Body of pancreas (tissue), 4 donors: ENCODE data around the gene TTC21B. TPM values are rescaled to one million over a fixed set of nuclear protein-coding genes. Genes with fewer than 3 reads are reported as not detected.
"Not testable (repeated sequence)": the region's sequence is repeated elsewhere in the genome, so short reads cannot be mapped to it uniquely, and the experiment has no call there.

Experiments used
- ATAC-seq: fragments of 150-250 bp; one replicate; pipeline ENCODE4 v1.9.1; 2016
- DNase-seq, 4 donors: peaks; one replicate each; pipeline ENCODE4 v3.0.0-alpha.2; 2019
- H3K27ac ChIP-seq, 4 donors: fragments of 200-600 bp; sonication (generic); 1 replicate in 3 of 4; 2 replicates in 1 of 4; pipeline versions ENCODE4 v1.5.1 to v1.6.1; 2016 to 2019; ENCODE audit warnings: mild to moderate bottlenecking in 1 of 4, mixed read lengths in 1 of 4, moderate library complexity in 1 of 4
- H3K27me3 ChIP-seq, 2 donors: fragments of 200-600 bp; sonication (generic); one replicate each; pipeline ENCODE4 v1.6.0; 2016; ENCODE audit warnings: mild to moderate bottlenecking in 1 of 2
- H3K36me3 ChIP-seq, 2 donors: fragments of 200-600 bp; sonication (generic); replicated peaks in 1 of 2; 2 replicates each; pipeline ENCODE4 v1.5.1; 2016; ENCODE audit warnings: low read depth in 2 of 2; ENCODE audit not compliant: insufficient read depth in 1 of 2
- H3K4me1 ChIP-seq: fragments of 200-600 bp; sonication (generic); one replicate; pipeline ENCODE4 v1.6.0; 2016
- H3K4me3 ChIP-seq, 2 donors: fragments of 200-600 bp; sonication (generic); 1 replicate in 1 of 2; 2 replicates in 1 of 2; pipeline ENCODE4 v1.5.1; 2016 to 2019
- H3K9me3 ChIP-seq, 3 donors: fragments of 200-600 bp; sonication (generic); 1 replicate in 2 of 3; 2 replicates in 1 of 3; pipeline ENCODE4 v1.5.1; 2016
- POLR2A ChIP-seq, 3 donors: fragments of 450-650 bp; IDR thresholded peaks; one replicate each; pipeline ENCODE4 v1.6.1; 2016; ENCODE audit warnings: antibody characterized with exemption in 3 of 3, mild to moderate bottlenecking in 2 of 3
- WGBS, 2 donors: methylation state at CpG; one replicate each; pipeline ENCODE4 v1.1.5; 2017; 5-methylcytosine and 5-hydroxymethylcytosine counted together
- intact Hi-C: fragments of 100-400 bp; cut with DNase I; formaldehyde crosslinking; loops from one replicate; pipeline ENCODE4 v1.15.1; 2023
- total RNA-seq, 2 donors: library from RNA; depleted of rRNA; stranded (reverse); fragments of >200 nt; gene quantifications; one replicate each; pipeline ENCODE4 v1.1.0, GENCODE V29; 2016
- TF ChIP-seq, protein P1 (sequence below), 7 experiments: fragments of 450-650 bp in 4 of 7; fragments of 200-600 bp in 3 of 7; sonication (generic) in 3 of 7; IDR thresholded peaks; one replicate each; pipeline ENCODE4 v1.5.1; 2016 to 2019; ENCODE audit warnings: antibody characterized with exemption in 7 of 7

Gene TTC21B
- total RNA-seq, 2 donors from 2014 or later, result 27.4 to 29.3 TPM

DNA sequence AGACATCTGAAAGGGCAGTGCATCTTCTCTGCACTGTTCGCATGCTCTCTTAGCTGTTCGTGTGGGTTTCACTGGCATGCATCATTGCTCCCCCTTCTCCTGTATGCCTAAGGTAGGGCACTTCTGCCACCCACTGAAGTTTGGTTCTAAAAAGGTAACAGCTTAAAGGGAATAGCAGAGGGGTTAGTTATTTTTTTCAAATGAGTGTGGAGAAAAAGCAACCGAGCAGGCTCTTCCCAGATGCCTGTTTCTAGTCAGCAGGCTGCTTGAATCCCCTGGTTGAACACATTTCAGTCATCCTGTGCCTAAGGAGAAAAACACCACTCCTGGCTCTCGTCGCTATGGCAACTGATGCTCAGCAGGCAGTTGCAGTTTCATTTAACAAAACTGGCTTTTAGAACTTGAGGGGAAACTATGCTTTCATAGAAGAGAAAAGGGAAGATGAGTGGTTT lies 89.7 kb downstream of the TTC21B start:
- Histone ChIP-seq H3K36me3 (no peaks in the 10 kb centered on the region), H3K4me3 (no peak overlapping the region), H3K27me3 (no peaks in the 10 kb centered on the region), H3K4me1 (no peaks in the 10 kb centered on the region), H3K27ac (no peak overlapping the region), H3K9me3 (peaks cover 0 to 9% (median 0%) of the 10 kb centered on the region in 3 donors)
- DNase-seq, result no peak
- no peak for TF ChIP-seq POLR2A (IDR thresholded peaks at IDR 0.05)
- intact Hi-C loops, result no loop called here
- WGBS, 2 donors, result 88 to 89% methylated on average over 5 of the region's 5 CpGs
- no peak for ATAC-seq

DNA sequence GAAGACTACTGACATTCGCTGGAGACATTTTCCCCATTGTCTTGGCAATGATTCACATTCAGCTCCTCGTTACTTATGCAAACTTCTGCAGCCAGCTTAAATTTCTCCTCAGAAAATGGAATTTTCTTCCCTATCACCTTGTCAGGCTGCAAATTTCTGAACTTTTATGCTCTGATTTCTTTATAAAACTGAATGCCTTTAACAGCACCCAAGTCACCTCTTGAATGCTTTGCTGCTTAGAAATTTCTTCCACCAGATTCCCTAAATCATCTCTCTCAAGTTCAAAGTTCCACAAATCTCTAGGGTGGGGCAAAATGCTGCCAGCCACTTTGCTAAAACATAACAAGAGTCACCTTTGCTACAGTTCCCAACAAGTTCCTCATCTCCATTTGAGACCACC lies 92.5 kb downstream of the TTC21B start:
- H3K4me3 ChIP-seq, H3K27ac ChIP-seq, H3K36me3 ChIP-seq, intact Hi-C loops, DNase-seq, H3K9me3 ChIP-seq, ATAC-seq, H3K27me3 ChIP-seq, H3K4me1 ChIP-seq: not testable (repeated sequence)
- WGBS, 2 donors, result 92 to 96% methylated on average over 2 of the region's 2 CpGs

DNA sequence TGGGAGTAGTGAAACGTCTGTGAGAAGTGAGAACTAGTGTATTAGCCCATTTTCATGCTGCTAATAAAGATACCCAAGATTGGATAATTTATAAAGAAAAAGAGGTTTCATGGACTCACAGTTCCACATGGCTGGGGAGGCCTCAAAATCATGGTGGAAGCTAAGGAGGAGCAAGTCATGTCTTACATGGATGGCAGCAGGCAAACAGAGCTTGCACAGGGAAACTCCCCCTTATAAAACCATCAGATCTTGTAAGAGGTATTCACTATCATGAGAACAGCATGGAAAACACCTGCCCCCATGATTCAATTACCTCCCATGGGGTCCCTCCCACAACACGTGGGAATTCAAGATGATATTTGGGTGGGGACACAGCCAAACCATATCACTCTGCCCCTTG lies 93.9 kb downstream of the TTC21B start:
- H3K4me1 ChIP-seq, ATAC-seq, DNase-seq, H3K27ac ChIP-seq, H3K9me3 ChIP-seq, H3K36me3 ChIP-seq, H3K27me3 ChIP-seq, intact Hi-C loops, H3K4me3 ChIP-seq: not testable (repeated sequence)
- 85 to 93% methylated on average over 2 of the region's 2 CpGs for WGBS, 2 donors

DNA sequence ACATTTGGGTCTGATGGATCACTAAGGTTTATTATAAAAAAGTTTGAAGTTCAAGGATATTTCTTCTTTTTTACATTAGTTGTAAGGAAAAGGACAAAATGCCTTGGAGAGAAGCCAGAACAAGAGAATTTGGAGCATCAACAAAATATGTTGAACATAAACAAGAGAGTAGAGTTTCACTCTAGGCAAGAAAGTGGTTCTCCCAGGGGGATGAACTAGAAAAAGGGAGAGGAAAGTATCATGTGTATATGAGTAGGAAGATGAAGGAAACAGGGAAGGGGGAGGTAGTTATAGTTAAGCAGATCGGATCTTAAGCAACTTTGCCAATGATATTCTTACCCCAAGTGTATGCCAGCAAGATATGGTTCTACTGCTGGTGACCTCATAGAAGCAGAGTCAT lies 95.7 kb downstream of the TTC21B start:
- ATAC-seq, result no peak
- Histone ChIP-seq H3K4me1 (no peaks in the 10 kb centered on the region), H3K36me3 (no peaks in the 10 kb centered on the region), H3K27me3 (no peaks in the 10 kb centered on the region), H3K27ac (no peak overlapping the region), H3K4me3 (no peak overlapping the region), H3K9me3 (peaks cover 0 to 9% (median 0%) of the 10 kb centered on the region in 3 donors)
- TF ChIP-seq, protein P1, sequence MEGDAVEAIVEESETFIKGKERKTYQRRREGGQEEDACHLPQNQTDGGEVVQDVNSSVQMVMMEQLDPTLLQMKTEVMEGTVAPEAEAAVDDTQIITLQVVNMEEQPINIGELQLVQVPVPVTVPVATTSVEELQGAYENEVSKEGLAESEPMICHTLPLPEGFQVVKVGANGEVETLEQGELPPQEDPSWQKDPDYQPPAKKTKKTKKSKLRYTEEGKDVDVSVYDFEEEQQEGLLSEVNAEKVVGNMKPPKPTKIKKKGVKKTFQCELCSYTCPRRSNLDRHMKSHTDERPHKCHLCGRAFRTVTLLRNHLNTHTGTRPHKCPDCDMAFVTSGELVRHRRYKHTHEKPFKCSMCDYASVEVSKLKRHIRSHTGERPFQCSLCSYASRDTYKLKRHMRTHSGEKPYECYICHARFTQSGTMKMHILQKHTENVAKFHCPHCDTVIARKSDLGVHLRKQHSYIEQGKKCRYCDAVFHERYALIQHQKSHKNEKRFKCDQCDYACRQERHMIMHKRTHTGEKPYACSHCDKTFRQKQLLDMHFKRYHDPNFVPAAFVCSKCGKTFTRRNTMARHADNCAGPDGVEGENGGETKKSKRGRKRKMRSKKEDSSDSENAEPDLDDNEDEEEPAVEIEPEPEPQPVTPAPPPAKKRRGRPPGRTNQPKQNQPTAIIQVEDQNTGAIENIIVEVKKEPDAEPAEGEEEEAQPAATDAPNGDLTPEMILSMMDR (IDR thresholded peaks at IDR 0.05), result no peak
- TF ChIP-seq POLR2A (IDR thresholded peaks at IDR 0.05), result no peak
- no peak for DNase-seq
- intact Hi-C loops, result no loop called here
- 80 to 88% methylated on average over 1 of the region's 1 CpG for WGBS, 2 donors

DNA sequence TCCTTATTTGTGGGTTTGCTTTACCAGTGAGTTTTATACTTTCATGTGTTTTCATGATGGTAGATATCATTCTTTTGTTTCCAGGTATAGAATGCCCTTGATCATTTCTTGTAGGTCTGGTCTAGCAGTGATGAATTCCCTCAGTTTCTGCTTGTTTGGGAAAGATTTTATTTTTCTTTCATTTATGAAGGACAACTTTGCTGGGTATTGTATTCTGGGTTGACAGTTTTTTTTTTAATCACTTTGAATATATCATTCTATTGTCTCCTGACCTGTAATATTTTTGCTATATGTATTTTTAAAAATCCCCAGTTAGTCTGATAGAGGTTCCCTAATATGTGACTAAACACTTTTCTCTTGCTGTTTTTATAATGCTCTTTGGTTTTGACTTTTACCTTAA lies 101.2 kb downstream of the TTC21B start:
- Histone ChIP-seq H3K27me3 (no peaks in the 10 kb centered on the region), H3K27ac (no peak overlapping the region), H3K4me1 (no peaks in the 10 kb centered on the region), H3K36me3 (no peaks in the 10 kb centered on the region), H3K4me3 (no peak overlapping the region), H3K9me3 (peaks cover 0 to 4% (median 0%) of the 10 kb centered on the region in 3 donors)
- TF ChIP-seq, protein P1 (IDR thresholded peaks at IDR 0.05), result no peak
- TF ChIP-seq POLR2A (IDR thresholded peaks at IDR 0.05), result no peak
- DNase-seq (no peak), ATAC-seq (no peak)
- intact Hi-C loops, result no loop called here

DNA sequence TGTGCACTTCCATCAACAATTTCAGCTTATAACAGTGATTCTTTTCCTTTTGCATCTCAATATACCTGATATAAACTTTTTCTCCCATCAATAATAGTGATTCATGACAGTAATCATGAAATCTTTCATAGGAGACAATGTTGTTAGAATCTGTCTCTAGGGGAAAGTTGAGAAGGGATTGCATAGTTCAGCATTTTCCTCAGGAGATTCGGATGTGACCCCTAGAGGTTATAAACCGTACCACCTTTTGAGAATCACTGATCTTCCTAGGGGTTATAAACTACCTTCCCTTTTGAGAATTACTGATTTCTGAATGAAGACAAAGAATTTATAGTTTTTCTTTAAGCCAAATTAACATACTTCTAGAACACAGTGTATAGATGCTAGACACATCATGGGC lies 106.6 kb downstream of the TTC21B start:
- Histone ChIP-seq H3K27ac (no peak overlapping the region), H3K27me3 (no peaks in the 10 kb centered on the region), H3K36me3 (no peaks in the 10 kb centered on the region), H3K4me1 (no peaks in the 10 kb centered on the region), H3K9me3 (peaks cover 0 to 4% (median 0%) of the 10 kb centered on the region in 3 donors), H3K4me3 (no peak overlapping the region)
- ATAC-seq (no peak), DNase-seq (no peak)
- TF ChIP-seq, protein P1 (IDR thresholded peaks at IDR 0.05), result peak in 2 of 7 experiments; percentile 17 to 36
- TF ChIP-seq POLR2A (IDR thresholded peaks at IDR 0.05), result no peak
- intact Hi-C loops, result no loop called here
- 40 to 48% methylated on average over 2 of the region's 2 CpGs for WGBS, 2 donors
